Uterus (tissue), 4 donors: ENCODE measurements around the gene NR2F2. TPM values are rescaled to one million over a fixed set of nuclear protein-coding genes. Genes with fewer than 3 reads are reported as not detected.

Source experiments
- DNase-seq, 2 donors: peaks; one replicate each; pipeline ENCODE4 v3.0.0-alpha.2; 2019 to 2020
- H3K27ac ChIP-seq, 2 donors: fragments of 200-600 bp; sonication (generic); 1 replicate in 1 of 2; 2 replicates in 1 of 2; pipeline ENCODE4 v1.5.1; 2016 to 2018
- H3K27me3 ChIP-seq, 2 donors: fragments of 200-600 bp; sonication (generic); one replicate each; pipeline ENCODE4 v1.5.1; 2018 to 2019; ENCODE audit warnings: control low read depth in 1 of 2
- H3K36me3 ChIP-seq, 2 donors: fragments of 200-600 bp; sonication (generic); one replicate each; pipeline ENCODE4 v1.5.1; 2019; ENCODE audit warnings: control low read depth in 1 of 2
- H3K4me1 ChIP-seq, 2 donors: fragments of 200-600 bp; sonication (generic); one replicate each; pipeline ENCODE4 v1.5.1; 2018 to 2019; ENCODE audit warnings: control low read depth in 1 of 2
- H3K4me3 ChIP-seq, 2 donors: fragments of 200-600 bp; sonication (generic); 1 replicate in 1 of 2; 2 replicates in 1 of 2; pipeline ENCODE4 v1.5.1; 2018 to 2019; ENCODE audit warnings: mild to moderate bottlenecking in 1 of 2
- H3K9me3 ChIP-seq, 2 donors: fragments of 200-600 bp; sonication (generic); one replicate each; pipeline ENCODE4 v1.5.1; 2019; ENCODE audit warnings: control low read depth in 1 of 2
- POLR2A ChIP-seq, 2 donors: fragments of 450-650 bp; IDR thresholded peaks; one replicate each; pipeline ENCODE4 v1.6.1; 2016; ENCODE audit warnings: antibody characterized with exemption in 2 of 2, mild to moderate bottlenecking in 1 of 2, moderate library complexity in 1 of 2
- intact Hi-C: fragments of 100-400 bp; cut with DNase I; formaldehyde crosslinking; loops from one replicate; pipeline ENCODE4 v1.15.1; 2023; ENCODE audit warnings: low total_unique reads
- total RNA-seq, 4 donors: library from RNA; depleted of rRNA in 3 of 4; stranded (reverse); fragments of >200 nt in 3 of 4; gene quantifications; one replicate each; pipeline versions ENCODE4 v1.1.0 to v1.2.4, GENCODE V29; 2014 to 2023
- TF ChIP-seq, protein P1 (sequence below), 4 experiments: fragments of 200-600 bp in 2 of 4; fragments of 450-650 bp in 2 of 4; sonication (generic) in 2 of 4; IDR thresholded peaks; one replicate each; pipeline ENCODE4 v1.5.1; 2016 to 2019; ENCODE audit warnings: antibody characterized with exemption in 4 of 4, mild to moderate bottlenecking in 2 of 4, moderate library complexity in 1 of 4
- donor health status: DM: yes; HTN: yes; CAD: no.

The NR2F2 gene
- total RNA-seq, 4 donors from 2014 or later: 23.6 to 255 (median 51.9) TPM

DNA sequence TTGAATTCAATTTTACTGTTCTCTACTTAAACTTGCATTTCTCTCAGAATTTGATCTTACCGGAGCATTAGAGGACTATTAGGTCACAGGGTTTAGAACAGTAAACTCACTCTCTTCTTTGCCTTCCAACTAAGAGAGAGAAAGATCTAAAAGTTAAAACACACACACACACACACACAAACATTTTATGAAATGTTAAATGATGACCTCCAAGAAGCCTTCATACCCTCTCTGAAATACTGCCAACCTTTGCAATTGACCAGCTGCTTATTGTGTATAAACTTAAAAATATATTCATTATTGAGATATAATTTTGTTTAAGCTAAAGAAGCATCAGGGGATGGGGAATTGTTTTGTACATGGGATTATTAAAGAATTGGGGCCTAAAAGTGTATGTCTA lies 15.5 kb upstream of the NR2F2 start:
- Histone ChIP-seq H3K36me3 (no peaks in the 10 kb centered on the region), H3K27ac (peak overlapping the region; percentile 38 to 100), H3K4me3 (no peak overlapping the region), H3K27me3 (peaks cover 0 to 4% of the 10 kb centered on the region in 2 donors), H3K9me3 (no peaks in the 10 kb centered on the region), H3K4me1 (peaks cover 0 to 6% of the 10 kb centered on the region in 2 donors)
- intact Hi-C loops: no loop called here
- no peak for TF ChIP-seq POLR2A (IDR thresholded peaks at IDR 0.05)
- DNase-seq: no peak

DNA sequence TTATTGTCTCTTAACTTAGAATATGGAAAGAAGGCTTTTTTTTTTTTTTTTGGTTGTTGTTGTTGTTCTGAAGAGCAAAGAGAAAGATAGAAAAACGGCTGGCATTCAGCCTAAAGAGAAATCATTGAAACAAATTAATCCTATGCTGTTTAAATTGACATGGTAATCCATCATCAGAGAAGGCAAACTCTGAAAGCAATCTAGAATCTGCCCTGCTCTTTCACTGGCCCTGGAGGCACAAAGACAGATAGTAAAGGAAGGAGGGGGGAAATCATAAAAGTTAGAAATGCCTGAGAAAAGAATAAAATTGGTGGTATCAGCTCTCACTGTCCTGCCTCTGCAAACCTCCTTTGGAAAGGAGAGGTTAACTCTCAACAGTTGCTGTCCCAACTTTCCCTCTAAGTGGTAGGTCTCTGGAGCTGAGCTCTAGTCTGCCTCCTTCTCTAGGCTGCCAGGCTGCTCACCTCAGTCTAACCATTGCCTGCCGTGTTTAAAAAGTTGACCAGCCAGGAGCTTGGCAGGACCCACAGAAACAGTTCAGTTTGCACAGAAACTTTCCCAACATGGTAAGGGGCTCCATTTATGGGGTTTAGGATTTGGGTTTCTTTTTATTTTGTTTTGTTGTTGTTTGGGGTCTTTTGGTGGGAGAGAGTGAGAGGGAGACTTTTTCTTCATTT lies 13.4 kb upstream of the NR2F2 start:
- DNase-seq: peak in 1 of 2 donors; percentile 57
- Histone ChIP-seq H3K27ac (peak overlapping the region; percentile 98 to 100), H3K4me1 (peaks cover 0 to 3% of the 10 kb centered on the region in 2 donors), H3K9me3 (no peaks in the 10 kb centered on the region), H3K4me3 (peak overlapping the region in 1 of 2 donors; percentile 5), H3K27me3 (peaks cover 0 to 4% of the 10 kb centered on the region in 2 donors), H3K36me3 (no peaks in the 10 kb centered on the region)
- peak in 1 of 2 donors; percentile 24 for TF ChIP-seq POLR2A (IDR thresholded peaks at IDR 0.05)
- TF ChIP-seq, protein P1, sequence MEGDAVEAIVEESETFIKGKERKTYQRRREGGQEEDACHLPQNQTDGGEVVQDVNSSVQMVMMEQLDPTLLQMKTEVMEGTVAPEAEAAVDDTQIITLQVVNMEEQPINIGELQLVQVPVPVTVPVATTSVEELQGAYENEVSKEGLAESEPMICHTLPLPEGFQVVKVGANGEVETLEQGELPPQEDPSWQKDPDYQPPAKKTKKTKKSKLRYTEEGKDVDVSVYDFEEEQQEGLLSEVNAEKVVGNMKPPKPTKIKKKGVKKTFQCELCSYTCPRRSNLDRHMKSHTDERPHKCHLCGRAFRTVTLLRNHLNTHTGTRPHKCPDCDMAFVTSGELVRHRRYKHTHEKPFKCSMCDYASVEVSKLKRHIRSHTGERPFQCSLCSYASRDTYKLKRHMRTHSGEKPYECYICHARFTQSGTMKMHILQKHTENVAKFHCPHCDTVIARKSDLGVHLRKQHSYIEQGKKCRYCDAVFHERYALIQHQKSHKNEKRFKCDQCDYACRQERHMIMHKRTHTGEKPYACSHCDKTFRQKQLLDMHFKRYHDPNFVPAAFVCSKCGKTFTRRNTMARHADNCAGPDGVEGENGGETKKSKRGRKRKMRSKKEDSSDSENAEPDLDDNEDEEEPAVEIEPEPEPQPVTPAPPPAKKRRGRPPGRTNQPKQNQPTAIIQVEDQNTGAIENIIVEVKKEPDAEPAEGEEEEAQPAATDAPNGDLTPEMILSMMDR (IDR thresholded peaks at IDR 0.05): no peak
- intact Hi-C loops: no loop called here

DNA sequence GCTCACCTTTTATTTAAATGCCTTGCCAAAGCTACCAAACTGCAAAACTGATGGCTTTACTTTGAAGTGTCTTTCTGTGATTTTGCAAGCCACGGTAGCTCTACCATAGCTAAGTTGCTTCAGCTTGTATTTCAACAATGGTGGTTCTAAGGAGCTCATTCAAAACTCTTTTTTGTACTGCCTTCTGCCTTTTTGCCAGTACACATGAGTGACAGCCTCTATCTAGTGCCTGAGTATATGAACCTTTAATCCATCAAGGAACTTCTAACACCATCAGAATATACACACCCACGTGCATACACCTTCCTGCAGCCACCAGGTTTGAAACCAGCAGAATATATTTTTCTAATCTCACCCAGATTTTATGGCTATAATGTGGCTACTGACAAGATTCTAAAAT lies 10.4 kb upstream of the NR2F2 start:
- Histone ChIP-seq H3K36me3 (no peaks in the 10 kb centered on the region), H3K4me3 (peak overlapping the region in 1 of 2 donors; percentile 73), H3K27ac (peak overlapping the region; percentile 98 to 100), H3K27me3 (peaks cover 0 to 4% of the 10 kb centered on the region in 2 donors), H3K4me1 (no peaks in the 10 kb centered on the region), H3K9me3 (no peaks in the 10 kb centered on the region)
- intact Hi-C loops: loop anchor here (10.0 kb wide), 2 partner anchors 135 to 1055 kb away; no protein-coding TSS in a partner anchor
- no peak for DNase-seq
- TF ChIP-seq, protein P1 (IDR thresholded peaks at IDR 0.05): peak in 1 of 4 experiments; percentile 7
- TF ChIP-seq POLR2A (IDR thresholded peaks at IDR 0.05): no peak

DNA sequence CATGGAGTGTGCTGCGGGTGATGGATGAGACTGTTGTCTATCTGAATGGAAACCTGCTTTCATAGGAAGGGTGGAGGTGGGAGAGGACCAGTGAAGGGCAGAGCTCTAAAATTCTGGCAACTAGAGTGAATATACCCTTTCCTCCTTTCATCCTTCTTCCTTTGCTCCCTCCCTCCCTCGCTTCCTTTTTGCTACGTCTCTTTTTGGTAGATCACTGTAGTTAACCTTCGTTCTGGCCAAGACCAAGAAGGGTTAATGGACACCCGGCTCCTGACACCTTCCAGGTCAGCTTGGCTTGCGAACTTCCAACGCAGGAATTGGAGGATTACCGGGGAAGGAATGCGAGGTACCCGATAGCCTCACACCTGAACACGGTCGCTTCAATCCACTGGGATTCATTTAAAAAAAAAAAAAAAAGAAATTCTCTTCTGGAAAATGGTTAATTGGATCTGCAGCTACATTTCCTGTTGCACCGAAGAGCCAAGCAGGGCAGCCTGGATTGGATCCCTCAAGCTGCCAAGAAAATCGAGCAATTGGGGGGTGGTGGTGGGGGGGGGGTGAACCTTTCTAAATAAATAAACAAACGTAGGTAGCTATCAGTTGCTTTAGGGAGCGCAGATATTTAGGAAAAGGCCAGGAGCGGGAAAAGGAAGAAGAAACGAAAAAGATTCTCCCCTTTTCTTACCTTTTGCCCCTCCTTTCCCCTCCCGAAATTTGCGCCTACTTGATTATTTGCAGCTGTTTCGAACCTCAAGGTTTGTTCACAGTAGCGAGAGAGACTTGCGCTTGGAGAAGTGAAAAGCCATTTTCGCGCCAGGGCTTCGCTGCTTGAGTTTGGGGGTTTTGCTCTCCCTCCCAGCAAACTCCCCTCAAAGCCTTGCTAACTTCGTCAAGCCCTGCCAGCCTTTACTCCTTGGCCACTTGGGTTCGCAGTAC lies 9.5 kb upstream of the NR2F2 start:
- intact Hi-C loops: loop anchor here (10.0 kb wide), 2 partner anchors 136 to 1056 kb away; no protein-coding TSS in a partner anchor
- no peaks in the 10 kb centered on the region for H3K36me3 ChIP-seq
- no peaks in the 10 kb centered on the region for H3K4me1 ChIP-seq
- no peaks in the 10 kb centered on the region for H3K9me3 ChIP-seq
- H3K27me3 ChIP-seq: peaks cover 0 to 4% of the 10 kb centered on the region in 2 donors
- peak; percentile 49 to 63 for DNase-seq
- peak overlapping the region; percentile 98 to 100 for H3K27ac ChIP-seq
- TF ChIP-seq, protein P1 (IDR thresholded peaks at IDR 0.05): no peak
- peak in 1 of 2 donors; percentile 25 for TF ChIP-seq POLR2A (IDR thresholded peaks at IDR 0.05)
- peak overlapping the region; percentile 69 to 73 for H3K4me3 ChIP-seq

DNA sequence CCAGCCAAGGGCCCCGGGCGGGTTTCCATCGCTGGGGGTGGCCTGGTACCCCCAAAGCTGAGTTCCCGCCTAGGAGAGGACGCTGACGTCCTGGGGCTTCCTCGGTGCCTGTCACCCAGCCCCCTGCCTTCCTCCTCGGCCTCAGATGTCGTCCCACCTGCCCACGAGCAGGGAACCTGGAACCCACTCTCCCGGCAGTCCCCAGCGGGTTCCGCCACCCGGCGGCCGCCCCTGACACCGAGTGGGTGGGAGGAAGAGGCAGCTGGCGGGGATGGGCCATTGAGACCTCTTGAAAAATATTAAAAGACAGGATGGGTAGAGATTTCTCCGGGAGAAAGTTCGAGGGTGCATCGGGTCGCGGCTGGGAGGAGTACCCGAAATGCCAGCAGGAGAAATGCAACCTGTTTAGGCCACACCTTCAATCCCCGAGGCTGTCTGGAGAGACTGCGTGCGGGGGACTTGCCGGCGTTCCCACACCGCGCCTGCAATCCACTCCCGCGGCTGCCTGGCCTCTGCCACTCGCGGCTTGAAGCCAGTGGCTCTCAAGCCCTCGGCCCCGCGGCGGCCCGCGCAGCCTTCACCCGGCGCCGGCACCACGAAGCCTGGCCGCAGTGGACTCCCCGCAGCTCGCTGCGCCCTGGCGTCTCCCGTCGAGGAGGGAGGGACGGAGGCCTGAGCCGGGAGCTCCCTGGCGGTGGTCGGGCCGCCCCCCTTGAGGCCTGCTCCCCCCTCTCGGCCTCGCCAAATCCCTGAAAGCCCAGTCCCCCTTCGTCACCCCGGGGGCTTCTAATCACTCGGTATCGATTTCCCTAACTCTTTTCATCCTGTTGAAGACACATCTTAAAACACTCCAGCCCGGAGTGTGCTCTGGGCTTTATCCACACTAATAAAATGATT lies 8.6 kb upstream of the NR2F2 start:
- peak; percentile 72 to 73 for DNase-seq

More for the DNA sequence above, 8.6 kb upstream of the NR2F2 start:
- no peak for TF ChIP-seq POLR2A (IDR thresholded peaks at IDR 0.05)
- TF ChIP-seq, protein P1 (IDR thresholded peaks at IDR 0.05): peak in 1 of 4 experiments; percentile 7
- H3K4me3 ChIP-seq: peak overlapping the region; percentile 69 to 73
- H3K36me3 ChIP-seq: no peaks in the 10 kb centered on the region
- H3K27ac ChIP-seq: peak overlapping the region; percentile 98 to 100
- no peaks in the 10 kb centered on the region for H3K4me1 ChIP-seq
- peaks cover 0 to 4% of the 10 kb centered on the region in 2 donors for H3K27me3 ChIP-seq
- no peaks in the 10 kb centered on the region for H3K9me3 ChIP-seq
- intact Hi-C loops: loop anchor here (10.0 kb wide), 2 partner anchors 137 to 1057 kb away; no protein-coding TSS in a partner anchor
